Stimulated activated CD8-positive, alpha-beta memory T cell treated with anti-CD3 and anti-CD28 coated beads, Interleukin-15, amount 100 ng/mL, for 1 hour (primary cell): ENCODE measurements around the gene KIRREL2.
"Not testable (repeated sequence)": the region's sequence is repeated elsewhere in the genome, so short reads cannot be mapped to it uniquely, and the experiment has no call there.

Experiments
- DNase-seq: peaks from one replicate; pipeline ENCODE4 v3.0.0-alpha.2; 2020; ENCODE audit warnings: low read depth

Gene KIRREL2

DNA sequence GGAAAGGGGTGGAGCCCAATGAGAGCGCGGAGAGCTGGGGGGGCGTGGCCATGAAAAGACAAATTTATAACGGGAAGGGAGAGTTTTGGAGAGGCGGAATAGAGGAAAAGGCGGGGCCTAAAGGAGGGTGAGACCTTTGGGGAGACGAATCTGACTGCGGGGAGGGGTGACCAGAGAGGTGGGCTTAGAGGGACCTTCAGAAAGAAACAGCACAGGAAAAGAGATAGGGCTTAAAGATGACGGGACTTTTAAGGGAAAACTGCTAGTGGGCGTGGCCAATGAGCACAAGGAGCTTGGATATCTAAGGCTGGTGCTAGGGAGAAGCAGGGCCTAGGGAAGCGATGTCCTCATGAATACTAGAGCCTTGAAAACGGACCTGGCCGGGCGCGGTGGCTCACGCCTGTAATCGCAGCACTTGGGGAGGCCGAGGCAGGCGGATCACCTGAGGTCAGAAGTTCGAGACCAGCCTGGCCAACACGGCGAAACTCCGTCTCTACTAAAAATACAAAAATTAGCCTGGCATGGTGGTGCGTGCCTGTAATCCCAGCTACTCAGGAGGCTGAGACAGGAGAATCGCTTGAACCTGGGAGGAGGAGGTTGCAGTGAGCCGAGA is 13.5 kb downstream of the KIRREL2 start:
- not testable (repeated sequence) for DNase-seq

GRCh38 chr19:35870798-35871197 is 14.1 kb downstream of the KIRREL2 start:
- no peak for DNase-seq

DNA sequence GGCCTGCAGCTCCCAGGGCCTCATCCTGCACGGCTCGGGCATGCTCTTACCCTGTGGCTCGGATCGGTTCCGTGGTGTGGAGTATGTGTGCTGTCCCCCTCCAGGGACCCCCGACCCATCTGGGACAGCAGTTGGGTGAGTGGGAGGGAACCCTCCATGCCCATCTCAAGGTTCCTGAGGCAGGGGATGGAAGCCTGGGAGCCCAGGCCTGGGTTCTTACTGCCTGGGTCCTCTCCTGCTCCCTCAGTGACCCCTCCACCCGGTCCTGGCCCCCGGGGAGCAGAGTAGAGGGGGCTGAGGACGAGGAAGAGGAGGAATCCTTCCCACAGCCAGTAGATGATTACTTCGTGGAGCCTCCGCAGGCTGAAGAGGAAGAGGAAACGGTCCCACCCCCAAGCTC is 14.9 kb downstream of the KIRREL2 start:
- no peak for DNase-seq

DNA sequence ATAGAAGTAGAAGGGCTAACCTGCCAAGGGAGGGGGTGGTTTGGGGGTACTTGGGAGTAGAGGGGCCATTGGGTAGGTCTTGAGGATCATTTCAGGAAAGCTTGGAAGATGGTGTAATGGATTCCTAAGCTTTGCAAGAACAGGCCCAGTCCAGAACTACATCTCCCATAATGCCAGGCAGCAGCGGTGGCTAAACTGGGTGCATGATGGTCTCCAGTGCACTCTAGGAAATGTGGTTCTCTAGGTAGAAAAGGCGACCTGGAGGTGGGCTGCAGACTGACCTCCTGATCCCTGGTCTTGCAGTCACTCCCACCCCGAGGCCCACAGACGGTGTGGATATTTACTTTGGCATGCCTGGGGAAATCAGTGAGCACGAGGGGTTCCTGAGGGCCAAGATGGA is 15.5 kb downstream of the KIRREL2 start:
- DNase-seq: no peak

- no peak for DNase-seq
These were observed 17.8 kb downstream of the KIRREL2 start for GRCh38 chr19:35874392-35874930.

GRCh38 chr19:35879068-35879467 is 22.4 kb downstream of the KIRREL2 start:
- DNase-seq: no peak

- DNase-seq: no peak
These were observed 23.1 kb downstream of the KIRREL2 start for GRCh38 chr19:35879770-35880317.

GRCh38 chr19:35882114-35882832 is 25.6 kb downstream of the KIRREL2 start:
- DNase-seq: no peak

GRCh38 chr19:35883882-35884281 is 27.2 kb downstream of the KIRREL2 start:
- no peak for DNase-seq

- no peak for DNase-seq
These were observed 28.6 kb downstream of the KIRREL2 start for GRCh38 chr19:35885225-35885738.

- DNase-seq: no peak
These were observed 29.2 kb downstream of the KIRREL2 start for GRCh38 chr19:35885904-35886303.

GRCh38 chr19:35887197-35887596 is 30.5 kb downstream of the KIRREL2 start:
- DNase-seq: no peak

DNA sequence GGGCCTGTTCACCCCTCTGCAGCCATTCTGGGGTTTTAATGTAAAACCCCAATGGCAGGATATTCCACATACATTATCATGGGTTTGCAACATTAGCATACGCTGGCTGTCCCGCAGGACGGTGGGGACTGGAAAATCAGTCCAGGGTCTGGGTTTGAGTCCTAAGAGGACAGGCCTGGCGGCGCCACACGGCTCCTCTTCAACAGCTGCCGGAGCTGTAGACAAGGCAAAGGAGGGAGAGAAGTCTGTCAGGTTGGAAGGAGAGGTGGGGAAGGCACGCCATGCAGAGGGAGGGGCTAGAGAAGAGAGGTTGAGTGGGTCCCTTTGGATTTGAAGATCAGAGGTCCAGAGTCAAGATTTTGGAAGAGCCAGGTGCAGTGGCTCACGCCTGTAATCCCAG is 31.7 kb downstream of the KIRREL2 start:
- no peak for DNase-seq

DNA sequence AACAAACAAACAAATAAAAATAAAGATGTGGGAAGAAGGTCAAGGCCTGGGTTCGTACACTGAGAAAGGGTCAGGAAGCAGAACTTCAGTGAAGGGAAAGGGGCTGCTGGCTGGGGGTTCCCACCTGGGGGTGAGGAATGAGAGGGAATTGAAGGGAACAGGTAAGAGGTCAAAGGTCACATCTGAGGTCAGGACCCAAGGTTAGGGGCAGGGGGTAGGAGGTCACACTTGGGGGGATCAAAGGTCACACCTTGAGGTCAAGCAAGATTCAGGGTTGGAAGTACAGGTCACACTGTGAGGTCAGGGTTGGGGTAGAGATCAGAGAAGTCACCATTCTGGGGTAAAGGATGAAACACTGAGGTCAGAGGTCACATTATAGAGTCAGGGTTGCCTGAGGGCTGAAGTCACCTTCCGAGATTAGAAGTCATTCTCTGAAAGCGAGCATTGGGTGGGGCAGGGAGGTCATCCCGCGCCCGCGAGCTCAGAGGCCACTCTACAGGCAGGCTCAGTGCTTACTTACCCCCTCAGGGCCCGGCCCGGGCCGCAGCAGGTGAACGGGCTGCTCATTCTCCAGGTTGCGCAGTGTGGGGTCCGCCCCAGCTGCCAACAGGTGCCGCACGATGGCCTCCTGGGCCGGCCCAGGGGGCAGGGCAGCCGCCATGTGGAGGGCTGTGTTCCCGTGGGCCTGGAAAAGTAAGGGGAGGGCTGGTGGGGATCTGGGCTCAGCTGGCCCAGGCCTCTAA is 32.8 kb downstream of the KIRREL2 start:
- DNase-seq: no peak

DNA sequence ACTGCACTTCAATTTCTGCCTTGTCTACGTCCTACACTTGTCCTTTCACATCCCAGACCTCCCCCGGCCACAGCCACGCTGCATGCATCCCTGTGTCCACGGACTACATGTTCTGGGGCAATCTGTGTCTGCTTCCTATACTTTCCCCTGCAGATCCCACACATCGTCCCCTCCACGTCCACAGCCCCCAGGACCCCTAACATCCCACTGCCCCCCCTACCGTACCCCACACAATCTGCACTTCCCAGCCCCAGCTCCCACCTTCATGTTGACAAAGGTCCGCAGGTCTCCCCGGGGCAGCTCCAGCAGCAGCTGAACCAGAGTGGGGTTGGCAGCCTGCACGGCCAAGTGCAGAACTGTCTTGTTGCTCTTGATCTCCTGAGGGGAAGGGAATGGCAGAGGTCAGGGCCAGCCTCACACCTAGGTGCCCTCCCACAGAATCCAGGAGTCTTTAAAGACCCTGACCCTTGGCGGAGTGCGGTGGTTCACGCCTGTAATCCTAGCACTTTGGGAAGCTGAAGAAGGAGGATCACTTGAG is 33.5 kb downstream of the KIRREL2 start:
- no peak for DNase-seq

GRCh38 chr19:35891819-35892218 is 35.1 kb downstream of the KIRREL2 start:
- DNase-seq: not testable (repeated sequence)

DNA sequence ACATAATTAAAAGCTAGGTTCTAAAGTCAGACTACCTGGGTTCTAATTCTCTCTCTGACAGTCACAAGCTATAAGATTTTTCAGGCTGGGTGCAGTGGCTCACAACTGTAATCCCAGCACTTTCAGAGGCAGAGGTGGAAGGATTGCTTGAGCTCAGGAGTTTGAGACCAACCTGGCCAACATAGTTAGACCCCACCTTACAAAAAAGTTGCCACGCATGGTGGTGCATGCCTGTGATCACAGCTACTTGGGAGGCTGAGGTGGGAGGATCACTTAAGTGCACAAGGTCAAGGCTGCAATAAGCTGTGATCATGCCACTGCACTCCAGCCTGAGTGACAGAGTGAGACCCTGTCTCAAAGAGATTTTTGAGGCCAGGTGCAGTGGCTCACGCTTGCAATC is 37.6 kb downstream of the KIRREL2 start:
- DNase-seq: no peak

GRCh38 chr19:35895911-35896642 is 39.4 kb downstream of the KIRREL2 start:
- no peak for DNase-seq

DNA sequence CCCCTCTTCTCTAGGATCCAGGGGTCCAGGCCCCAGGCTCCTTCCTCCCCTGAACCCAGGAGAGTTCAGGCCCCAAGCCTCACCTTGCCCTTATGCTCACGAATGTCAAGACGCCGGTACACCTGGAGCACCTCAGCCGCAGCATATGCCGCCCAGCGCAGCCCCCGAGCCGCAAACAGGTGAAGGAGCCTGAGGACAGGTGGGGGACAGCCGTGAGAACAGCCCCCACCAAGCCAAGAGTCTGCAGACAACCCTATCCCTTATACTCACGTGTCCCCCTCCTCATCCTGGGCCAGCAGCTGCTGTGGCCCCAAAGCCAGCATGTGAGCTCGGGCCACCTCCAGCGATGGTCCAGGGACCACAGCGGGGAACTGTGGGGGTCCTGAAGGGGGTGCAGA is 39.9 kb downstream of the KIRREL2 start:
- no peak for DNase-seq

- DNase-seq: no peak
These were observed 41.2 kb downstream of the KIRREL2 start for GRCh38 chr19:35897706-35898451.

- DNase-seq: no peak
These were observed 41.7 kb downstream of the KIRREL2 start for GRCh38 chr19:35898499-35898809.
